SK-N-SH (cell line): ENCODE data around the gene GAP43.

Experiments used
- REST ChIP-seq: IDR thresholded peaks from 2 replicates; pipeline ENCODE4 v1.6.1; 2012; ENCODE audit warnings: mild to moderate bottlenecking, low read depth, low read length, moderate library complexity
- TF ChIP-seq, protein P1 (sequence below): fragments of 200-600 bp; sonication (generic); IDR thresholded peaks from 2 replicates; pipeline ENCODE4 v1.6.1; 2017; ENCODE audit warnings: antibody characterized with exemption, mild to moderate bottlenecking, moderate library complexity

GRCh38 chr3:115691964-115692363, 68.7 kb downstream of the GAP43 start:
- TF ChIP-seq, protein P1, sequence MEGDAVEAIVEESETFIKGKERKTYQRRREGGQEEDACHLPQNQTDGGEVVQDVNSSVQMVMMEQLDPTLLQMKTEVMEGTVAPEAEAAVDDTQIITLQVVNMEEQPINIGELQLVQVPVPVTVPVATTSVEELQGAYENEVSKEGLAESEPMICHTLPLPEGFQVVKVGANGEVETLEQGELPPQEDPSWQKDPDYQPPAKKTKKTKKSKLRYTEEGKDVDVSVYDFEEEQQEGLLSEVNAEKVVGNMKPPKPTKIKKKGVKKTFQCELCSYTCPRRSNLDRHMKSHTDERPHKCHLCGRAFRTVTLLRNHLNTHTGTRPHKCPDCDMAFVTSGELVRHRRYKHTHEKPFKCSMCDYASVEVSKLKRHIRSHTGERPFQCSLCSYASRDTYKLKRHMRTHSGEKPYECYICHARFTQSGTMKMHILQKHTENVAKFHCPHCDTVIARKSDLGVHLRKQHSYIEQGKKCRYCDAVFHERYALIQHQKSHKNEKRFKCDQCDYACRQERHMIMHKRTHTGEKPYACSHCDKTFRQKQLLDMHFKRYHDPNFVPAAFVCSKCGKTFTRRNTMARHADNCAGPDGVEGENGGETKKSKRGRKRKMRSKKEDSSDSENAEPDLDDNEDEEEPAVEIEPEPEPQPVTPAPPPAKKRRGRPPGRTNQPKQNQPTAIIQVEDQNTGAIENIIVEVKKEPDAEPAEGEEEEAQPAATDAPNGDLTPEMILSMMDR: no peak
- TF ChIP-seq REST: no peak
